ENCODE measurements around the gene TBC1D22A.

Gene TBC1D22A

DNA sequence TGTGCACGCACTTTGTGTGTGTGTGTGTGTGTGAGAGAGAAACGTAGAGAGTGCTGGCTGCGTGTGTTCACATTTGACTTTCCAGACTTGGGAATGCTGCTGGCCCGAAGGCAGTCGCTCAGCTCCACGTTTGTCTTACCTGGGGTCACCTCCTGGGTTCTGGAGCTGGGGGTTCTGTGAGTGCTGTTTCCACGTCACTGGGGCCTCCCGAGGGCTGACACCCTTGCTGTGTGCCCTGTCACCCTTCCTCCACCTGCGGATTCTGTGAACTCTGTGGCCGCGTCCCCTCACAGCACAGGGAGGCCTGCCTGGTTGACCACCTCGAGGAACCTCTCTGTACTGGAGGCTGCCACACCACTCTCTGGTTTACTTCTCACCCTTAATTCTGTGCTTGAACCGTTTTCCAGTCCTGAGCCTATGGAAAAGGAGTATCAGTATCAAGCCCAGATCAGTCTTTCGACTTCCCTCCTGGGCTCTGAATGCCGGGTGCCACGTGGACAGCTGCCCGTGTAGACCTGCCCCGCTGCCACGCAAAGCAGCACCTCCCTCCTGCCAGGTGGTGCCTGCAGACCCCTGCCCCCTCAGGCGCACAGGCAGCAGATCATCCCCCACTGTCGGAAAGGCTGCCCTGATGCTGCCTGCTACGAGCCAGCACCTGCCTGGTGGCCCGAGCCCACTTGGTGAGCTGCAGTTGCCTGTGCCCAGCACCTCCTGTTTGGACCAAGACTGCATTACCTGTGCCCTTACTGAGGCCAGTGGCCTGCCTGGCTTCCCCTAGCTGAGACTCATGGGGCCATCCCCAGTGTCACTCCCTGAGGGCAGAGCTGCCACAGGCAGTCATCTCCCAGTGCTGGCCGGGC, 233.3 kb downstream of the TBC1D22A start:
- DNase-seq (ENCODE audit: low spot score), result no peak

DNA sequence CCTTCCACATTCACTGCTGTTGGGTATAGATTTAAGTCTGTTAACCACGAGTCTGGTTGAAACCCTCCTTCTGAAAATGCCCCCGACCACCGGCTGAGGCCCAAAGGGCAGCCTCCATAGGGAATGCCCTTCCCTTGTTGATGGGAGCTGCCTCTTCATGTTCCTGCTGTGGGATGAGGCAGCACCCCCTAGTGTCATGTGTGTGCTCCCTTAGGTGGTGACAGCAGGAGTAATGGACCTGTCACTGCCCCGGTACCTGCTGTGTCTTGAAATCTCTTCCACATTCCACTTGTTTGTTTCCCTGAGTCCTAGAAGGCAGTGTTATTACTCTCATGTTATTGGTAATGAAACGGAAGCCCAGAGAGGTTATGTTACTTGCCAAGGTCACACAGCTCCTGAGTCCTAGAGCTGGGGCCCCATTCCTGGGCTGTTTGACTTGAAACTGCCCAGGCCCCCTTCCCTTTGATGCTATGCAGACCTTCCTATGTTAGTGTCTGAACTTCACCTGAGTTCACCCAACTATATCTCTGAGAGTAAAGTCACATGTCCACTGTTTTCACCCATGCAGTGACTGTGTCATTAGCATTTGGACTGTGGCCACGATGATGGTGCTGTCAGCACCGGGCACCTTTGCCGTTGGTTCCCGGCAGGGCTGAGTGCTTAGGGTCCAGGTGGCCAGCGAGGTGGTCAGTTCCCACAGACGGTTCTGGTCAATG, 234.3 kb downstream of the TBC1D22A start:
- no peak for DNase-seq (ENCODE audit: low spot score)

DNA sequence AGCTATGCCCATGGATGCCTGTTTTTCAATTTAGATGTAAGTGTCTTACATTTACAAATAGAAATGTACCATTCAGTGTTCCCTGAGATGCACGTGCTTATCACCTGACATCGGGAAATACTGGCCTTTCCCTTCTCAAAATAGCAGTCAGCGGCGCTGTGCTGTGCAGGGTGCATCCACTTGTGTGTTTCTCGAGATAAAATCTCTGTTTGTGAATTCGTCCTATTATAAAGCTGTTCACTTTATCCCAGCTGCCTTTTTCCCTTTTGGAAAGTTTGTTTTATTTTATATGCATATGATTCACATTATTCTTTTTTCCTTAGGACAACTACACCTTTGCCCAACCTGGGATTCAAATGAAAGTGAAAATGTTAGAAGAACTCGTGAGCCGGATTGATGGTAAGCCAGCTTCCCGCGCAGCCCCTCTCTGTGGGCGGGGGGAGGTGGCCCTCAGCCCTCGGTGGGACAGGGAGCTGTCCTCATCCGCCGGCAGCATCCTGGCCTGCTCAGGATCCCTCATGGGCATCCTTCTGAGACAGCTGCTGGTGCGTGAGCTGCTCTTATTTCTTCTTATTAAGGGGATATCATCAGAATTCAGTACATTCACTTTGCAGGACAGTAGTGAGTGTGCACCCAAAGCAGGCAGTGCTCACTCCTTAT, 235.0 kb downstream of the TBC1D22A start:
- DNase-seq (ENCODE audit: low spot score), result no peak

DNA sequence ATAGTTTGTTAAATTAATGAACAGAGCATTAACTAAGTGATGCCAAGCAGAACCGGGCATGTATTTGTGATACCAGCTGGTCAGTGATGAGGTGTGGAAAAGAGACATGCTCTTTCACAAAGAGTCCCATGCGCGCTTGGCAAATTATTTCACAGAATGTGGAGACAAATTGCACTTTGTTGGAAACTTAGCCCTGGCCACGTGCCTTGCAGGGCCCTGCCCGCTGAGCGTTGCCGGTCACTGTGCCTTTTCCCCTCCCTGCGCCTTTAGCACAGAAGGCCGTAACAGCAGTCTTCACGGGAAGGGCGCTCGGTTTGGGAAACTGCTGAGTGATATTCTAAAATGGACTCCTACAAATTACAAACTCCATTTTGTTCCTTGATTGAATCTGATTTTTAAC, 235.9 kb downstream of the TBC1D22A start:
- DNase-seq (ENCODE audit: low spot score), result no peak

DNA sequence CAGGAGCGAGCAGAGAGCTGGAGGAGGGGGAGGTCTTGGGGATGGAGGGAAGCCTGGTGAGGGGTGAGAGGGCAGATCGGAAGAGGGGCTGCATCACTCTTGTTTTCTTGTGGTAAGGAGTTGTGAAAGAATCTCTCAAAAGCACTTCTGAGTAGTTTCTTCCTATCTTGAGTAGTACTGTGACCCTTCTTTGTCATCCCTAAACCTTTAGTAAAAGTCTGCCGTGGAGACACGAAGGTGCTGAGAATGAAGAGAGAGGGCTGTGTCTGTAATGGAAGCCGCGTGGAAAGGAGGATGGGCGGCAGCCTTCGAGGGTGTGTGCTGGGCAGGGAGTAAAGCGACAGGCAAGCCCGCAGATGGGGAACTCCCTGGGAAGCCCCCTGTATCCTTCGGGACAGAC, 237.8 kb downstream of the TBC1D22A start:
- no peak for DNase-seq (ENCODE audit: low spot score)

DNA sequence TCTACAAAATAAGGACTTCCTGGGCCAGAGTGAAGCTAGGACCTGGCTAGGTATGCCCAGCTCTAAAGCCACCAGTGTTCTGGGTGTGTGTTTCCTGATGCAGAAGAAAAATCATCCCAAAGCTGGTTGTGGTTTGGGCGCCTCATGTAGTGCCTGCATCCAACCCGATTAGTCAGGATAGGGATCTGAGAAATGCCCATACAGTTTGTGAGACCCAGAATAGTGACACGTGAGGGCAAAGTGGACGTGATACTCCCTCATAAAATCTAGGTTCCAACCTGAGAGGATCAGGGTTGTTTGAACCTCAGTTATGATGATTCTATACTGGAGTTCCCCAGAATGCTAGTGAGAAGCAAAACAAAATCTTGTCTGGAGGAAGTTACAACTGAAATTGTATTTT, 238.4 kb downstream of the TBC1D22A start:
- no peak for DNase-seq (ENCODE audit: low spot score)

DNA sequence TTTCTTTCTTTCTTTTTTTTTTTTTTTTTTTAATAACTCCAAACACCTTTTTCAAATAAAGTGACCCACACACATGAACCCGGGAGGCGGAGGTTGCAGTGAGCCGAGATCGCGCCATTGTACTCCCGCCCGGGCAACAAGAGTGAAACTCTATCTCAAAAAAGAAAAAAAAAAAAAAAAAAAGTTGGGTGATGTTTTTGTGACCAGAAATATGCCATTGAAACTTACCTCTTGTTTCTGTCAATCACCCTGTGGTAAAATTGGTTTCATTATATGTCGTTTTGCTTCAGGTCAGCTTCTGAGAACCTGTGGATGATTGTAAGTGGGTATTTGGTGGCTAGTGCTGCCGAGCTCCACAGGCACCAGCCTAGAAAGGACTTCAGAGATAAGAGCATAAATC, 238.8 kb downstream of the TBC1D22A start:
- DNase-seq (ENCODE audit: low spot score), result no peak

DNA sequence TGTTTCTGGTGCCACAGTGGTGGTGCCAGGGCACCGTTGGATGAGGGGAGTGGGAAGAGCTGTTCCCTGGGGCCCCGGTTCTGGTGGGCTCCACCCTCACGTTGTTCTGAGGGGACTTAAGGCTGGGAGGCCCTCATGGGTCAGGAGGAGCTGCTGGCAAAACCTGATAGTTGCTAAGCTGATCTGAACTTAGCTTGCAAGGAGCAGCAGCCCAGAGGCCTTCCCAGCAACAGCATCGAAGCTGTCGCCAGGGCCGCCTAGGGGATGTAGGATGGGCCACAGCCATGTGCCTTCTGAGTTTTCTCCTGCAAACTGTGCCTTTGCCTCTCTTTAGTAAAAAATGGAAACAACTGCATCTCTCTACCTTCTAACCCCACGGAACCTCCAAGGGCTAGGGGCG, 240.2 kb downstream of the TBC1D22A start:
- no peak for DNase-seq (ENCODE audit: low spot score)

DNA sequence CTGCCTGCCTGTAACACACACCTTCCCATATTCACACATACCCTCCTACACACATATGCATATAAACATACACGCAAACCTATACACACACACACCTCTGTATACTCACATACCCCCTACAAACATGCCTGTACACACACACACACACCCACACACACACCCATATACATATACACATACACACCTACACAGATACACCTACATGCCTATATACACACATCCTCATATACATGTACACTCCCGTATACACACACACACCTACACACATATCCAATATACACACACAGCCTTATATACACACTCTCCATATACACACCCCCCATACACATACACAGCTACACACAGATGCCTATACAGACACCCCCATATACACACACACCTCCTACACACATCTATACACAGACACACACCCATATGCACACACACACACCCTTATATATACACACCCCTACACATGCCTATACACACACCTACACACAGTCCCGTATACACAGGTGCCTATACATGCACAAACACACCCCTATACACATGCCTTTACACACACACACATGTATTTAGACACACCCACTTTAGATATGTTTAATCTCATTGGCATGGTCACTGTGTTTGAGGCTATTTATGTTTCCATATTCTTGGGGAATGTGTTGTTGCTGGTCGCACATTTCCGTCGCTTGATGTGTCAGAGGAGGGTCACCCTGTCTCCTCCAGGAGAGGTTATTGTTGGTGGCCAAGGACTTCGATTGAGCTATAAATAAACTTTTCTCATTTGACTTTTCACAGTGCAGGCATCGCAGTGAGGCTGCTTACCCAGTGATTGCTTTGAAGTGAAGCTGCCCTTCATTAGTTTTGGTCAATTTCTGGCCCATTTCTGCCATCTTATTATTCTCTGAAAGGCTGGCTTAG, 243.3 kb downstream of the TBC1D22A start:
- no peak for DNase-seq (ENCODE audit: low spot score)

DNA sequence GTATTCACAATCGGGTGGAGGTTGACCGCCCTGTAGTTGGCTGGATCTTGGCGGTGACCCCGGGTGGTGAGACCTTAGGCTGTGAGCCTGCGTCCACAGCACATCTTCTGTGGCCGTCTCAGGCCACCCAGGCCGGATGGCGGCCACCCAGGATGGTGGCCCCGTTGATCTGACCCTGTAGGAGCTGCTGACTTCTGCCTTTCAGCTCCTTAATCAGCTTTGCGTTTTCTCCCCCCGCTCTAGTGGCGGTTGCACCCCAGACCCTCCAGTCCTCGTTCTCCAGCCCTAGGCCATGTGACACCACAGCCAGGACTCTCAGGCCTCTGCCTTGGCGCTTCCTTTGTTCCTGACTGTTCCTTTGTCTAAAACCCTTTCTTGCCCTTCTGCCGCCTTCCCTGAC, 244.0 kb downstream of the TBC1D22A start:
- DNase-seq (ENCODE audit: low spot score), result no peak

DNA sequence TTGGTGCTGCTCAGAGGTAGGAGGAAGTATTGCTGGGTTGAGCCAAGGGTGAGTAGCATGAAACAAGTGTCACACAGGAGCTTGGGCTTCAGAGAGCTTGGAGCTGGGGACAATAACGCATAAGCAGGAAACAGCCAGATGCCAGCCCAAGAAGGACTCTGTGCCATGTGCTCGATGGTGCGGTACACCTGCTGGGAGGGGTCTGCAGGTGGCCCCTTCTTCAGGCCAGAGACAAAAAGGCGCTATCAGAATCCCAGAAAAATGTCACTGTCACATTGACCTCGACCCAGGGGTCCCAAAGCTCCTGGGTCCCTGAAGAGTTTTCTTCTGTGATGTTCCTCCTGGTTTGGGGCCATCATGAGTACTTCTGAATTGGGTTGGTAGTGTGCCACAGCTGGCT, 244.4 kb downstream of the TBC1D22A start:
- DNase-seq (ENCODE audit: low spot score), result no peak

DNA sequence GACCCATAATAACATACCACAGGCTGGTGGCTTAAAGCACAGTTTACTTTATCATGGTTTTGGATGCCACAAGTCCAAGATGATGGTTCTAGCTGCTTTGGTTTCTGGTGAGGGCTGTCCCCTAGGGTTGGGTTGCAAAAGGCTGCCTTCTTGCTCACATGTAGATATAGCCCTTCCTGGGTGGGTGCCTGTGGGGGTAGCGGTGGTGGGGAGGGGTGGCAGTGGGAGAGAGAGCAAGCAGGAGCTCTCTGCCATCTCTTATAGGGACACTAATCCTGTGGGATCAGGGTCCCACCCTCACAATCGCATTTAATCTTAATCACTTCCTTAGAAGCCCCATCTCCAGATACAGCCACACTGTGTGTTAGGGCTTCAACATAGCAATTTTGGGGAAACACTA, 245.0 kb downstream of the TBC1D22A start:
- DNase-seq (ENCODE audit: low spot score), result no peak

DNA sequence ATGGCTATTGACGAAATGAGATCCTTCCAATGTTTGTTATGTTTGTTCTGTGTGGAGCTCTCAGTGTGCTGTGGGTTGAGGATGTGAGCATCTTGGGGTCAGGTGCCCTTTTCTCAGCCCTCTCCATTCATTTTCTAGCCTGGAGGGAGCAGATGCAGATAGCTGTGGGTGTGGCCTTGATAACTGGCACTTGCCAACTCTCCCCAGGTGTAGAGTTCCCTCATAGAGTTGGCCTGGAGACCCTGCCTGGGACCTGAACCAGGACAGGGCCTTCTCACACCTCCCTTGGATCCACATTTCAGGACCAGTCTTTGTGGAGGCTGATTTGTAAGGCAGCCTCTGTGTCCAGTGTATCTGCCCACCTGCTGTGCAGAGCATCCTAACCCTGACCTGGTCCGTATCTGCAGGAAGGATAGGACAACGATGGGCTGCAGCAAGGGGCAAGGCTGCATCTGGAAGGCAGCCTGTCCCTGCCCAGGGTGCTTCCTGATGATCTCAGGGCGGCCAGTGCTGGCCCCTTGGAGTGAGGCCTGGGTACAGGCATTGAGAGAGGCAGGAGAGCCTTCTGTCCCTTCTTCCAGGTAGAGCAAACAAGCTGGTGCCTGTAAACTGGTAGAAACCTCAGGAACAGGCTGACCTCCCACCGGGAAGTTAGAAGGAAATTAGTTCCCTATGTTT, 245.9 kb downstream of the TBC1D22A start:
- DNase-seq (ENCODE audit: low spot score), result no peak

DNA sequence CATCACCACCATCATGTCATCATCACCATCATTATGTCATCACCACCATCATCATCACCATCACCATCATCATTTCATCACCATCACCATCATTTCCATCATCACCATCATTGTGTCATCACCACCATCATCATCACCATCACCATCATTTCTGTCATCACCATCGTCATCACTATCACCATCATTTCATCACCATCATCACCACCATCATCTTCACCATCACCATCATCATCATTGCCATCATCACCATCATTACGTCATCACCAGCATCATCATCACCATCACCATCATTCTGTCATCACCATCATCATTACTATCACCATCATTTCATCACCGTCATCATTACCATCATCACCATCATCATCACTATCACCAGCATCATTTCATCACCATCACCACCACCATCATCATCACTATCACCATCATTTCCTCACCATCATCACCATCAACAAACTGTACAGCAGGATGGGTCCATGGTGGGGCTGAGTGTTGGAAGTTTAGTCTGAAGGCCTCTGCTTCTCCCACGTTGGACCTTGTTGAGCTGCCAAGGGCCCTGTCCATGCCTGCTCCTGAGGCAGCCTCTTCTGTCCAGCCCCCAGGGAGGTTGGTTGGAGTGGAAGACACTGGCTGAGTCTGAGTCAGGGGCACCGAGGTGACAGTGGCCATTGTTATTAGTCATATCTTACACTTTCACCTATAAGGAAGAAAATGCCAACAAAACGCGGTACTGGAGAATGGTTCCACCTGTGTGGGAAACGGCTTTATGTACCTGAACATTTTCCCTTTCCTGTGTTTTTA, 247.1 kb downstream of the TBC1D22A start:
- no peak for DNase-seq (ENCODE audit: low spot score)

DNA sequence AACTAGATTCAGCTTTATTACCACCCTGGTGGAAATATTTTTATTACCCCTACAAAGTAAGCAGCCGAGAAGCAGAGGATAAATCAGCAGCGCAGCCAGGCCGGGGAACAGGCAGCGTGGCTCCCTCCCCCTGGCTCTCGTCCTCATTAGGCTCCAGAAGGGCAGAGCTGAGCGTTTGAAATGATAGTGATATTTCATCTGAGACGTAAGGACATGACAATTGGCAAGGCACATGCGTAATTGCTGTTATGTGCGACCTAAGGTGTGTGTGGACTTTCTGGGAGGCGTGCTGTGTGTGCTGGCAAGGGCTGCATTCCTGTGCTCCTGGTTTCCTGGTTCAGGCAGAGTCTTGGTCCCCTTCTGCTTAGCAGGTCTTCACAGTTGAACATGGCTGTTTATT, 247.8 kb downstream of the TBC1D22A start:
- no peak for DNase-seq (ENCODE audit: low spot score)

DNA sequence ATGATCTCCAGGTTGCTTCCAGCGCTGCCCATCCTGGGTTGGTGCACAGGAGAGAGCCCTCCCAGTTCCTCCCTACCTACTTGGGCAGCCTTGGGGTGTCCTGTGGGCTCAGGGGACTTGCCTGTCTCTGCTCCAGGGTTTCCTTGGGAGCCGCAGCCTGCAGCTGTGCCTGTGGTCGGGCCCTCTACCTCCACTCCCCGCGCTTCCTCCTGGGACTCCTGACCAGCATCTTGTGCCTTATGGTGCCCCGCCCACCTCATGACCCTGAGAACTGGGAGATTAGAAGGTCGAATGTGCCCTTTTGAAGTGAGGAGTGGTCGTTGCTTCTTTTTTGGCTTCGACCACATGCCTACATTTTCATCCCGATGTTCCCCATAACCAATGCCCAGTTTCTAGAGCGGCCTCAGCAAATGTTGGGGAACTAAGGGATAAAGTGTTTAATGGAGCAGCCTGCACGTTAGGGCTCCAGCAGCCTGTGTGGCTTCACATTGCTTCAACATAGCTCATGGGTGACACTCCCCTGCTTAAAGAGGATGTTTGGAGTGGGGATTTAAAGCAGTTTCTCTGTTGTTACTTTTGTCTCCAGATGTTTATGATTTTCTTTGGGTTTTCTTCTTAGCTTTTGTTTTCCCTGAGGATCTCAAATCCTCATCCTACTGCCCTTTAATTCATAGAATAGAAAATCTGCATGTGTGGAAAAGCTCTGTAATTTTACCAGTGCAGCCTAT, 248.8 kb downstream of the TBC1D22A start:
- DNase-seq (ENCODE audit: low spot score), result no peak

DNA sequence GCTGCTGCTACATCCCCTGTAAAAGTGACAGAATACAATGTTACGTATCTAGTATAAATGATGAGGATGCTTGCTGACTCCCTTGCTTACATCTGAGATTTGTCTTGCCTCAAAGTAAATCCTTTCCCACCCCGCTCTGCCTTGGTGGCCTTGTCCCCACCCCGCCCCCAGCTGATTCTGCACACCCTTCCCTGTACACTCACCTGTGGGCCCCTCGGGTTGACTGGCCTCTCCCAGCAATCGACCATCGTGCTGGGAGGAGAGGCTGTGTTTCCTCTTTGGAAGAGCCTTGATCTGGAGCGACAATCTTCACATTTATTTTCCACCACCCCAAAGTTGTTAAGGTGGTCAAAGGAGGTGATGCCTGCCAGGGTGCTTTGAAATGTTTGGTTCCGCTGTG, 249.4 kb downstream of the TBC1D22A start:
- no peak for DNase-seq (ENCODE audit: low spot score)

DNA sequence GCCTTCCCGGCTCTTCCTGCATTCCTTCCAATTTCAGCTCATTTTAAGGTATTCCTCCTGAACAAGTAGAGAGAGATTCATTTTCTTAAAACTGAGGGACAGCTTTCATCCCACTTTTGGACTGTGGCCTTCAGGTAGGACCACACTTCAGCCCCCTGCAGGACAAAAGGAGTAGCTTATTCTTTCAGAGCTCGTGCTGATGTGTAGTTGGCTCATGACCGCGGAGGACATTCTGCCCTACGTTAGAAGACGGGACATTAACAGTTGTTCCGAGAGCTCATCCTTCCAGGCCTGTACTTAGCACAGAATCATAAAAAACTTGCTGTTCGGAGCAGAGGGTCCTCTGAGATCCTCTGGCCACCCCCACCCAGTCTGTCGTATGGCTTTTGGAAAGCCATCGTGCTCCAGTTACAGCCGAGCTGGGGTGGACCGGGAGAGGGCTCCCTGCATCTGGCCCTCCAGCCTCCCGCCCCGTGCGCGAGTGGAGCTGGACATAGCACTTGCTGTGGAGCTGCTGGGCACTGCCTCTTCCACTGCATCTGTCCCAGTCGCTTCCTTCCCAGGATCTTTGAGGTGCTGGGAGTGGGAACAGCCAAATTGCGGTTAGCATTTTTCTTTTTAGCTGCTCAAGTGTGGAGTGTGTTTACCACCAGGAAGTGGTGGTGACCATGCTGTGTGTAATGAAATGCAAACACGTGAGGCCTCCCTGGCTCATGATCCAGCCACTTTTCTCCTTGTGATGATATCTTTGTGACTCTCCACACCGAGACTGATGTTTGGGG, 250.3 kb downstream of the TBC1D22A start:
- DNase-seq (ENCODE audit: low spot score), result no peak

All from kidney capillary endothelial cell (primary cell).